Fibroblast of villous mesenchyme (primary cell): ENCODE results near the gene NDUFB11. TPM values are rescaled to one million over a fixed set of nuclear protein-coding genes. Genes with fewer than 3 reads are reported as not detected.

Experiments used
- DNase-seq: peaks from one replicate; pipeline ENCODE4 v3.0.0-alpha.2; 2010; ENCODE audit warnings: low read depth
- H3K4me3 ChIP-seq: 2 replicates; pipeline ENCODE4 v1.5.1; 2011; ENCODE audit warnings: low read depth, mild to moderate bottlenecking, low read length
- total RNA-seq: library from RNA; depleted of rRNA; stranded (reverse); fragments of >200 nt; gene quantifications from 2 replicates; pipeline ENCODE4 v1.2.3, GENCODE V29; 2012
- TF ChIP-seq, protein P1 (sequence below): IDR thresholded peaks from 2 replicates; pipeline ENCODE4 v1.5.1; 2012; ENCODE audit warnings: low read depth, mild to moderate bottlenecking, low read length; ENCODE audit not compliant: insufficient read depth

NDUFB11 gene
- total RNA-seq, 1 donor, result 55.3 TPM

DNA sequence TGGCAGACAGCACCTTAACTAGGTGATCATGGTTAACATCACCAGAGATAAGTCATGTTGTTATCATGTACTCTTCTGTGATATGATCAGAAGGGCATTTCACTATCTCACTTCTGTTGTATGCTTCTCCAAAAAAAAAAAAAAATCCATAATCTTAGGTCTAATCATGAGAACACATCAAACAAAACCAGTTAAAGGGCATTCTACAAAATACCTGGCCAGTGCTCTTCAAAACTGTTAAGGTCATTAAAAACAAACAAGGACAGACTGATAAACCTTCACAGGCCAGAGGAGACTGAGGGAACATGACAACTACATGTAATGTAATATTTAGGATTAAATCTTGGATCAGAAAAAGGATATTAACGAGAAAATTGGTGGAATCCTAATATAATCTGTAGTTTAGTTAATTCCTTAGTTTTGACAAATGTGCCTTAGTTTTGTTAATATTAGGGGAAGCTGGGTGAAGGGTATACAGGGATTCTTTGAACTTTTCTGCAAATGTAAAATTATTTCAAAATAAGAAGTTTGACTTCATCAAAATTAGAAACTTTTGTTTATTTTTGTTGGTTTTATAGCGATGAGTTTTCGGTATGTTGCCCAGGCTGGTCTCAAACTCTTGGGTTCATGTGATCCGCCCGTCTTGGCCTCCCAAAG, 18.6 kb upstream of the NDUFB11 start:
- no peak for DNase-seq
- no peak overlapping the region for H3K4me3 ChIP-seq
- TF ChIP-seq, protein P1, sequence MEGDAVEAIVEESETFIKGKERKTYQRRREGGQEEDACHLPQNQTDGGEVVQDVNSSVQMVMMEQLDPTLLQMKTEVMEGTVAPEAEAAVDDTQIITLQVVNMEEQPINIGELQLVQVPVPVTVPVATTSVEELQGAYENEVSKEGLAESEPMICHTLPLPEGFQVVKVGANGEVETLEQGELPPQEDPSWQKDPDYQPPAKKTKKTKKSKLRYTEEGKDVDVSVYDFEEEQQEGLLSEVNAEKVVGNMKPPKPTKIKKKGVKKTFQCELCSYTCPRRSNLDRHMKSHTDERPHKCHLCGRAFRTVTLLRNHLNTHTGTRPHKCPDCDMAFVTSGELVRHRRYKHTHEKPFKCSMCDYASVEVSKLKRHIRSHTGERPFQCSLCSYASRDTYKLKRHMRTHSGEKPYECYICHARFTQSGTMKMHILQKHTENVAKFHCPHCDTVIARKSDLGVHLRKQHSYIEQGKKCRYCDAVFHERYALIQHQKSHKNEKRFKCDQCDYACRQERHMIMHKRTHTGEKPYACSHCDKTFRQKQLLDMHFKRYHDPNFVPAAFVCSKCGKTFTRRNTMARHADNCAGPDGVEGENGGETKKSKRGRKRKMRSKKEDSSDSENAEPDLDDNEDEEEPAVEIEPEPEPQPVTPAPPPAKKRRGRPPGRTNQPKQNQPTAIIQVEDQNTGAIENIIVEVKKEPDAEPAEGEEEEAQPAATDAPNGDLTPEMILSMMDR, result no peak

DNA sequence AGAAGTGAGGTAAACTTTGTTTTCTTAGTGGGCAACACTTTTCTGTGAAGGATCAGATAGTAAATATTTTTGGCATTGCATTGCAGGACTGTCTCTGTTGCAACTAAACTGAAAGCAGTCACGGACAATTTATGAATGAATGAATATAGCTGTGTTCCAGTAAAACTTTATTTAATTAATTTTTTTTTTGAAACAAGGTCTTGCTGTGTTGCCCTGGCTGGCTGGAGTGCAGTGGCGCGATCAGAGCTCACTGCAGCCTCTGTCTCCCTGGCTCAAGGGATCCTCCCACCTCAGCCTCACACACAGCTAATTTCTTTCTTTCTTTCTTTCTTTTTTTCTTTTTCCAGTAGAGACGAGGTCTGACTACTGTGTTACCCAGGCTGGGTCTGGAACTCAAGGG, 16.3 kb upstream of the NDUFB11 start:
- H3K4me3 ChIP-seq, result no peak overlapping the region
- DNase-seq, result no peak
- TF ChIP-seq, protein P1, result no peak

DNA sequence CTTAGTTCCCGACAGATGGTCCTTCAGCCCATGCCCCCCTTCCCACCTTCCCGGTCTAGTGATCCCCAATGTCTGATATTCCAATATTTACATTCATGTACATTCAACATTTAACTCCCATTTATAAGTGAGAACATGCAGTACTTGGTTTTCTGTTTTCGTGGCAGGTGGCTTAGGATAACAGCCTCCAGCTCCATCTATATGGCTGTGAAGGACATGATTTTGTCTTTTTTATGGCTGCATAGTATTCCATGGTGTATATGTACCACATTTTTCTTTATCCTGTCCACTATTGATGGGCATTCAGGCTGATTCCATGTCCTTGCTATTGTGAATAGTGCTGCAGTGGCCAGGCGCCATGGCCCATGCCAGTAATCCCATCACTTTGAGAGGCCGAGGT, 14.3 kb upstream of the NDUFB11 start:
- TF ChIP-seq, protein P1, result no peak
- no peak overlapping the region for H3K4me3 ChIP-seq
- no peak for DNase-seq

DNA sequence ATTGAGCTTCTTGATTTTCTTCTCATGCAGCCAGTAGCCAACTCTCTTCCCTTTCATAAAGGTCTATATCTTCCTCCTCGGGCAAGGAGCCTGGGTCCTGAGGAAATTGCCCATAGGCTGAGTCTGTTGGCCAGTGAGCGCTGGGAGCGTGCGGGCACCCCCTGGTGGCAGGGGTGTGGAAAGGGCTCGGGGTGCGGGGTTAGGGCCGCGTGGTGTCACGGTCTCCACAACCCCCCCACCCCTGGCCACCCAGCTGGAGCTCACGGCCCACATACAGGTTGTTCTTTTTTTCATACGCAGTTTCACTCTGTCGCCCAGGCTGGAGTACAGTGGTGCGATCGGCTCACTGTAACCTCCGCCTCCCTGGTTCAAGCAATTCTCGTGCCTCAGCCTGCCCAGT, 13.6 kb upstream of the NDUFB11 start:
- TF ChIP-seq, protein P1, result no peak
- H3K4me3 ChIP-seq, result no peak overlapping the region
- no peak for DNase-seq

DNA sequence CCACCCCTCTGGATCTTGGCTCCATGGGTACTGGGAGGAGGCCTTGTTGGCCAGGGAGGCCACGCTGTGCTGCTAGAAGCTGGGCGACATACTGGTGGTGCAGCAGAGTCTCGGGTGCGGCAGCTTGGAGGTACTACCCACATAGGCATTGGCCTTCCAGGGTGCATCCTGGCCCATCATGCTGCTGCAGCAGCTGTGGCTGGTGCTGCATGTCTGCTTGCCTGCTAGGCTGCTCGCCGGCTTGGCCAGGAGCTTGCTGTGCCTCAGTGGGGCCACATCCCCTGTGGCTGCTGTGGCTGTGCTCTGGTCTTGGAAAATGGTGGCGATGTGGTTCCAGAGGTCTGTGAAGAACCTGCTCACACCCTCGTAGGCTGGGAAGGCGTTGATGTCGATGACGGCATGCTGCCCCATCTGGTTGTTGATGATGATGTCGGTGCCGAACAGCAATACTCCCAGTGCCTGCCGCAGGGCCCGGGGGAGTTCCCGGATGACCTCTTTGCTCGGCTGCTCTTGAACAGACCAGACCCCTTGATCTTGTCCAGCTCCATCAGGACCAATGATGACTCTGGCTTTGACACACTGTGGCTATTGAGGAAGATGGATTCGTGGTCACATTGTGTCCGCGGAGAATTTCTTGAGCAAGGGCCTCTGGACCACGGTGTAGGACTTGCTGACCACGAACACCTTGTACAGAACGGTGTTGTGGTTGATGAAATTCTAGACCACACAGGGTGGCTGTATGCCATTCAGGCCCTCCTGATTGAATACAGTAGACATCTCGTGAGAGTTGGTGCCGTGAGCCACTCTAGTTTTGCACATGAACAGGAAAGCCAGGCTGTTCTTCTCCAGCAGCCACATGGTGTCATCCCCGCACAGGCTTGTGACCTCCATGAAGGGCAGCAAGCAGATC, 12.4 kb upstream of the NDUFB11 start:
- H3K4me3 ChIP-seq, result no peak overlapping the region
- TF ChIP-seq, protein P1, result no peak
- no peak for DNase-seq

DNA sequence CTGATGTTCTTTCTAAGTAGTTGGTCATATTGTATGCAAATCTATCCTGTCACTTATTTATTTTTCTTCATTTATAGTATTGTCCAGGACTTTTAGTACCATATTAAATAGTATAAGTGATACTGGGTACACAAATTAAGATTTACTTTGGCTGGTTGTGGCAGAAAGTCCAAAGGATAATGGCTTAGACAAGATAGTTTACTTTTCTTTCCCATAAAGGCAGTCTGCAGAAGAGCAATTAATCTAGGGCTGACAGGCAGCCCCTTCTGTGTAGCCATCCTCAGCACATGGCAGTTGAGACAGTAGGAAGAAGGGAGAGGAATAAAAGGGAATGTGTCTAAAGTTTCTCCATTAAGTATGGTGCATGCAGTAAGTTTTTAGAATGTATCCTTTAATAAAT, 6.9 kb upstream of the NDUFB11 start:
- no peak for DNase-seq
- TF ChIP-seq, protein P1, result no peak
- no peak overlapping the region for H3K4me3 ChIP-seq
